Measurements from ENCODE around the gene N4BP3. TPM values are rescaled to one million over a fixed set of nuclear protein-coding genes. Genes with fewer than 3 reads are reported as not detected.

N4BP3 gene
- total and polyA plus RNA-seq, 5 donors from 2014 or later: 0.07 to 2.5 (median 0.35) TPM

DNA sequence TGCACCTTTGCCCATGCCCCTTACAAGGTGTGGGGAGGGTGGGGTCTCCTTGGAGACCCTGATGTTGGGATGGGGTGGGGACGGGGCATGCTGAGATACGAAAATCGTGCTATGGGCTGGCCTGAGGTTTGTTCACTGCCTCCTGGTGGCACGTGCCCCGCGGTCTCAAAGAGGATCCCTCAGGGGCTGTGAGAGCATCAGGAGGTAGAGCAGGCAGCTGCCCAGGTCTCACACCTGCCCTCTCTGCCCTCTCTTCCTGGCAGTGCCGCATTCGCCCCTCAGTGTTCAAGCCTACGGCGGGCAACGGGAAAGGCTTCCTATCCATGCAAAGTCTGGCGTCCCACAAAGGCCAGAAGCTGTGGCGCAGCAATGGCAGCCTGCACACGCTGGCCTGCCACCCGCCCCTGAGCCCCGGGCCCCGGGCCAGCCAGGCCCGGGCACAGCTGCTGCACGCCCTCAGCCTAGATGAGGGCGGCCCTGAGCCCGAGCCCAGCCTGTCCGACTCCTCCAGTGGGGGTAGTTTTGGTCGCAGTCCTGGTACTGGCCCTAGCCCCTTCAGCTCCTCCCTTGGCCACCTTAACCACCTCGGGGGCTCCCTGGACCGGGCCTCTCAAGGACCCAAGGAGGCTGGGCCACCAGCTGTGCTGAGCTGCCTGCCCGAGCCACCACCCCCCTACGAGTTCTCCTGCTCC is 6.7 kb downstream of the N4BP3 start:
- ATAC-seq (ENCODE audit: low read depth in 2 of 2) (no peak), DNase-seq (no peak)
- H3K9me3 Mint-ChIP-seq: no peaks in the 10 kb centered on the region
- H3K4me3 Mint-ChIP-seq: no peak overlapping the region
- Histone ChIP-seq H3K27me3 (ENCODE audit: control insufficient read depth, insufficient read depth, low read length) (no peaks in the 10 kb centered on the region), H3K27ac (ENCODE audit: insufficient read depth, low read length, poor library complexity, severe bottlenecking) (no peak overlapping the region), H3K4me1 (ENCODE audit: control insufficient read depth, insufficient read depth, low read length, poor library complexity, severe bottlenecking) (peaks cover 40% of the 10 kb centered on the region), H3K4me3 (ENCODE audit: low read depth, low read length) (no peak overlapping the region), H3K9me3 (ENCODE audit: control insufficient read depth in 2 of 2, low read length in 2 of 2) (no peaks in the 10 kb centered on the region), H3K36me3 (ENCODE audit: control insufficient read depth, insufficient read depth, low read length) (no peaks in the 10 kb centered on the region)
- H3K36me3 Mint-ChIP-seq: no peaks in the 10 kb centered on the region
- peaks cover 9% of the 10 kb centered on the region for H3K27me3 Mint-ChIP-seq
- peaks cover 0 to 29% (median 13%) of the 10 kb centered on the region in 4 donors for H3K4me1 Mint-ChIP-seq
- H3K27ac Mint-ChIP-seq: no peak overlapping the region

DNA sequence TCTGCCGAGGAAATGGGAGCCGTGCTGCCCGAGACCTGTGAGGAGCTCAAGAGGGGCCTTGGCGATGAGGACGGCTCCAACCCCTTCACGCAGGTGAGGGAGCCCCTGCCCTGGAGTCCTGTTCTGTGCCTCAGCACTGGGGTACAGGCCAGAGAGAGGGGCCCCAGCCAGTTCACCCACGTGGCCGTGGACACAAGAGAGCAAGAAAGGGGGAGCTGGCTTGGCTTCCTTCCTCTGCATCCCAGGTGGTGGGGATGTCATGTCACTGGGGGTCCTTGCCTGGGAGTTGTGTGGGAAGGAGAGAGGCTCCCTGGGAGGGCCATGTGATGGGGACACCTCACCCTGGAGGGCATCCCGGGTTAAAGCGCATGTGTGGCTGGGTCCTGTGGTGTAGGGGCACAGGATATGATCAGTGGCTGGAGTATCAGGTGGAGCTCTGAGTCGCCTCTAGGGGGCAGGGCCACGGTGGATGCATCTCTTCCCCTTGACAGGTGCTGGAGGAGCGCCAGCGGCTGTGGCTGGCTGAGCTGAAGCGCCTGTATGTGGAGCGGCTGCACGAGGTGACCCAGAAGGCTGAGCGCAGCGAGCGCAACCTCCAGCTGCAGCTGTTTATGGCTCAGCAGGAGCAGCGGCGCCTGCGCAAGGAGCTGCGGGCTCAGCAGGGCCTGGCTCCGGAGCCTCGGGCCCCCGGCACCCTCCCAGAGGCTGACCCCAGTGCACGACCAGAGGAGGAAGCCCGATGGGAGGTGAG is 7.5 kb downstream of the N4BP3 start:
- H3K27ac ChIP-seq (ENCODE audit: insufficient read depth, low read length, poor library complexity, severe bottlenecking): no peak overlapping the region
- Mint-ChIP-seq H3K4me1 (peaks cover 0 to 22% (median 11%) of the 10 kb centered on the region in 4 donors), H3K4me3 (peak overlapping the region in 3 of 4 donors; percentile 11 to 82 (median 64)), H3K27me3 (peaks cover 8% of the 10 kb centered on the region), H3K36me3 (no peaks in the 10 kb centered on the region), H3K27ac (peak overlapping the region in 1 of 3 donors; percentile 66), H3K9me3 (no peaks in the 10 kb centered on the region)
- DNase-seq (peak; percentile 62 to 91 (median 82)), ATAC-seq (ENCODE audit: low read depth in 2 of 2) (peak; percentile 92)
- no peaks in the 10 kb centered on the region for H3K36me3 ChIP-seq (ENCODE audit: control insufficient read depth, insufficient read depth, low read length)
- no peaks in the 10 kb centered on the region for H3K9me3 ChIP-seq (ENCODE audit: control insufficient read depth in 2 of 2, low read length in 2 of 2)
- no peaks in the 10 kb centered on the region for H3K27me3 ChIP-seq (ENCODE audit: control insufficient read depth, insufficient read depth, low read length)
- peaks cover 33% of the 10 kb centered on the region for H3K4me1 ChIP-seq (ENCODE audit: control insufficient read depth, insufficient read depth, low read length, poor library complexity, severe bottlenecking)
- no peak overlapping the region for H3K4me3 ChIP-seq (ENCODE audit: low read depth, low read length)

DNA sequence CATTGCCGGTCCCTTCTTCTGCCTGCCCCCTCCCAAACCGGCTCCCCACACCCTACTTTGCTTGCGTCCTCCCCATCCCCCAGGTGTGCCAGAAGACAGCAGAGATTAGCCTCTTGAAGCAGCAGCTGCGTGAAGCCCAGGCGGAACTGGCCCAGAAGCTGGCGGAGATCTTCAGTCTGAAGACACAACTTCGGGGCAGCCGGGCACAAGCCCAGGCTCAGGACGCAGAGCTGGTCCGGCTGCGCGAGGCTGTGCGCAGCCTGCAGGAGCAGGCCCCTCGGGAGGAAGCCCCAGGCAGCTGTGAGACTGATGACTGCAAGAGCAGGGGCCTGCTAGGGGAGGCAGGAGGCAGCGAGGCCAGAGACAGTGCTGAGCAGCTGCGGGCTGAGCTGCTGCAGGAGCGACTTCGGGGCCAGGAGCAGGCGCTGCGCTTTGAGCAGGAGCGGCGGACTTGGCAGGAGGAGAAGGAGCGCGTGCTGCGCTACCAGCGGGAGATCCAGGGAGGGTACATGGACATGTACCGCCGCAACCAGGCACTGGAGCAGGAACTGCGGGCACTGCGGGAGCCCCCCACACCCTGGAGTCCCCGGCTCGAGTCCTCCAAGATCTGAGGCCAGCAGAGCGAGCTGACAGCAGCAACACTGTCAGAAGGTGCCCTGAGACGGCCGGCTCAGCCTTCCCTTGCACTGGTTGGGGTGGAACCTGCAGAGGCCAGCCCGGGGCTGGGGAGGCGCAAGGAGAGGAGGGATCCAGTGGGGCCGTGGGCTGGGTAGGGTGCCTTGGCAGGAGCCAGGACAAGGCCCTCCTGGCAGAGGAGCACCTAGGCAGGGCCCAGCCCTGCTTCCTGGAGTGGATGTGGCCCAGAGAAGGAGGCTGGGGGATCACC is 8.3 kb downstream of the N4BP3 start:
- H3K4me3 ChIP-seq (ENCODE audit: low read depth, low read length): no peak overlapping the region
- Mint-ChIP-seq H3K9me3 (no peaks in the 10 kb centered on the region), H3K27ac (peak overlapping the region in 1 of 3 donors; percentile 66), H3K36me3 (no peaks in the 10 kb centered on the region), H3K27me3 (peaks cover 5% of the 10 kb centered on the region), H3K4me3 (peak overlapping the region in 2 of 4 donors; percentile 36 to 64), H3K4me1 (peaks cover 0 to 14% (median 6%) of the 10 kb centered on the region in 4 donors)
- no peaks in the 10 kb centered on the region for H3K36me3 ChIP-seq (ENCODE audit: control insufficient read depth, insufficient read depth, low read length)
- no peaks in the 10 kb centered on the region for H3K27me3 ChIP-seq (ENCODE audit: control insufficient read depth, insufficient read depth, low read length)
- ATAC-seq (ENCODE audit: low read depth in 2 of 2) (no peak), DNase-seq (no peak)
- H3K9me3 ChIP-seq (ENCODE audit: control insufficient read depth in 2 of 2, low read length in 2 of 2): no peaks in the 10 kb centered on the region
- H3K27ac ChIP-seq (ENCODE audit: insufficient read depth, low read length, poor library complexity, severe bottlenecking): no peak overlapping the region
- H3K4me1 ChIP-seq (ENCODE audit: control insufficient read depth, insufficient read depth, low read length, poor library complexity, severe bottlenecking): peaks cover 24% of the 10 kb centered on the region

DNA sequence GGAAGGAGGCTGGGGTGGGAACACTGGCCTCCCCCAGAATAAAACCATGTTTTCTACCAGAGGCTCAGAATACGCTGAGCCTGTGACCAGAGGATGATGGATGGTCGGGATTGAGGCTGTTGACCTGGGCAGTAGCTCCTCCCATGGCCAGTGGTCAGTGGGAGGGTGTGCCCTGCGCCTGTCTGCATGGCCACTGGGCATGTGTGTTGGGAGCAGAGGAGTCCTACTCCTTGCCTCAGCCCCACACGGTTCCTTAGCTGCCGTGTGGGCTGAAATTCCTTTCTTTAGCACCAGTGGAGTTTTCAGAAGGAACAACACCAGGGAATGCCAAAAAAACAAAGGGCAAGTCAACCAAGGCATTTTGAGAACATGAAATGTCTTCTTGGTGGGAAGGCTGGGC is 9.0 kb downstream of the N4BP3 start:
- Mint-ChIP-seq H3K9me3 (no peaks in the 10 kb centered on the region), H3K27me3 (peaks cover 4% of the 10 kb centered on the region), H3K4me1 (peaks cover 1 to 8% (median 4%) of the 10 kb centered on the region in 4 donors), H3K4me3 (no peak overlapping the region), H3K27ac (no peak overlapping the region), H3K36me3 (no peaks in the 10 kb centered on the region)
- no peaks in the 10 kb centered on the region for H3K9me3 ChIP-seq (ENCODE audit: control insufficient read depth in 2 of 2, low read length in 2 of 2)
- ATAC-seq (ENCODE audit: low read depth in 2 of 2) (no peak), DNase-seq (no peak)
- H3K27me3 ChIP-seq (ENCODE audit: control insufficient read depth, insufficient read depth, low read length): no peaks in the 10 kb centered on the region
- H3K4me3 ChIP-seq (ENCODE audit: low read depth, low read length): no peak overlapping the region
- H3K36me3 ChIP-seq (ENCODE audit: control insufficient read depth, insufficient read depth, low read length): no peaks in the 10 kb centered on the region
- peaks cover 17% of the 10 kb centered on the region for H3K4me1 ChIP-seq (ENCODE audit: control insufficient read depth, insufficient read depth, low read length, poor library complexity, severe bottlenecking)
- H3K27ac ChIP-seq (ENCODE audit: insufficient read depth, low read length, poor library complexity, severe bottlenecking): no peak overlapping the region

DNA sequence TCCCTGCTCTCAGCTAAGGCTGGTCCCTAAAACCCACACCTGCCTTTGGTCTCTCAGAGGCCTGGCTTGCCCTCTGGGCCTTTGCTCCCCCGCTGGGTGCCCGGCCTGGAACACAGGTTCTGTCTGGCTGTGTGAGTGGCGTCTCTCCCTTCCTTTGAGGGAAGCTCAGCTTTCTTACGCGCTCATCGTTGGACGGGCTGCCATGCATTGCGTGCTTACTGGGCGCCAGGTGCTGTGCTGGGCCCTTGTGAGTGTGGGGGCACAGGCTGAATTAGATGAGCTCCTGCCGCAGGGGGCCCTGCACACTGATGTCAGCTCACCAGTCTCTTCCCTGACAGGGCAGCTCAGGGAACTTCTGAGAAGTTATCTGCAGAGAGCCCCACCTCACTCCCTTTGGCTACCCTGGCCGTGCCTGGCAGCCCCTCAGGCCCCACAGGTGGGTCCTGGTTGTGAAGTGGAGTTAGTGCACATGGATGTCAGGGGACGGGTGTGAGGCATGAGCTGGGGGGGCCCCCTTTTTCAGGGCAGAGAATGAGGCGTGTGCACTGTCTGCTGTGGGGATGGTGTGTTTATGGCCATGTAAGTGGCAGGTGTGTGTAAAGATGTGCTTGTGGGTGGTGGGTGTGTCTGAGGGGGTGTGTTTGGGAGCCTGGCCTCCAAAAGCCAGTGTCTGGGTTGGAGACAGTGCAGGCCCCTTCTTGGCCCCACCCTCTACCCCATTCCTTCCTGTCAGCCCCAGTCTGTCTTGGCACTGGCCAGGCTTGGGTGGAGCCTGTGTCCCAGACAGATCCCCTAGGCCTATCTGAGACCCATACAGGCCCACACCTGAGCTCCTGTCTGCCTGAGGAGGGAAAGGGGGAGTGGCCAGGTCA is 10.0 kb downstream of the N4BP3 start:
- no peaks in the 10 kb centered on the region for H3K9me3 ChIP-seq (ENCODE audit: control insufficient read depth in 2 of 2, low read length in 2 of 2)
- no peak overlapping the region for H3K4me3 Mint-ChIP-seq
- no peak overlapping the region for H3K4me3 ChIP-seq (ENCODE audit: low read depth, low read length)
- DNase-seq (no peak), ATAC-seq (ENCODE audit: low read depth in 2 of 2) (no peak)
- H3K27ac Mint-ChIP-seq: no peak overlapping the region
- H3K27ac ChIP-seq (ENCODE audit: insufficient read depth, low read length, poor library complexity, severe bottlenecking): no peak overlapping the region
- no peaks in the 10 kb centered on the region for H3K36me3 Mint-ChIP-seq
- no peaks in the 10 kb centered on the region for H3K36me3 ChIP-seq (ENCODE audit: control insufficient read depth, insufficient read depth, low read length)
- H3K27me3 ChIP-seq (ENCODE audit: control insufficient read depth, insufficient read depth, low read length): no peaks in the 10 kb centered on the region
- H3K4me1 ChIP-seq (ENCODE audit: control insufficient read depth, insufficient read depth, low read length, poor library complexity, severe bottlenecking): peaks cover 12% of the 10 kb centered on the region
- H3K27me3 Mint-ChIP-seq: peaks cover 4% of the 10 kb centered on the region
- H3K4me1 Mint-ChIP-seq: peaks cover 2 to 8% (median 5%) of the 10 kb centered on the region in 4 donors
- no peaks in the 10 kb centered on the region for H3K9me3 Mint-ChIP-seq

DNA sequence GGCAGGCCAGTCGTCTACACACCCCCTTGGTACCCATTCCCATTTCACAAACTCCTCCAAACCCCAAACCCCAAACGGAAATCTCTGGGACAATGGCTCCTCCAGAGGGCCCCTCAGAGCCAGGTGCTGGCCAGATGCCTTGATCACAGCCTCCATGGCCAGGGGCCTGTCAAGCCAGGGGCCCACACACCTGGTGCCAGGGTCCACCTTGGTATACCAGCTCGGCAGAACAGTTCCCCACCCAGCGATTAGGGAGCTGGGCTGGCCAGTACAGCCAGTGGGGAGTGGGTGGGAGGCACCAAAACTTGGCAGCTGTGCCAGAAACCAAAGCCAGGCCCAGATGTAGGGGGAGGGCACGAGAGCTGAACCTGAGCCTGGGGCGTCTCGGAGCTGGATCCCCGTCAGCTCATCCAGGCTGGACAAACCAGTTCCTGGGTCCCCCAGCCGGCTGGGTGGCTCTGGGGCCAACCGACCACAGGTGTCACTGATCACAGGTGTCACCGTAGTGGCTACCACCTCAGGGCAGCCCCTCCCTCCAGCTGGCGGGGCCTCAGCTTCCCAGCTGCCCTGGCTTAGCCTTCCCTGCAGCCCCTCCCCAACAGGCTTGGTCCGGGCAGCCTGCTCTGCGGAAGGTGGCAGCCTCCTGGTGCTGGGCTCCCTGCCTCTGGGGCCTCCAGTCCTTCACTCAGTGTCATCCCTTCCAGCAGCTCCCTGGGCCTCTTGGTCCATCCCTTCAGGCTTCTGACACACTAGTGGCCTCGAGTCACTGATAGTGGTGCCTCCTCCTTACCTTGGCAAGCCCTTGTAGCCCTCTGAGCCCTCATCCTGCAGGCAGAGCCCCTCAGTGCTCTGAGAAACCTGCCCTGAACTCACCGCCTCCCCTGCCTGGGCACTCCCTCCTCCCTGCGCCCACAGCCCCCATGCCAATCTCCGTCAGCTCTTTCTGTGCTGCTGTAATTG is 10.9 kb downstream of the N4BP3 start:
- ATAC-seq (ENCODE audit: low read depth in 2 of 2) (no peak), DNase-seq (no peak)
- H3K4me3 Mint-ChIP-seq: no peak overlapping the region
- H3K27ac Mint-ChIP-seq: no peak overlapping the region
- peaks cover 12% of the 10 kb centered on the region for H3K4me1 ChIP-seq (ENCODE audit: control insufficient read depth, insufficient read depth, low read length, poor library complexity, severe bottlenecking)
- no peaks in the 10 kb centered on the region for H3K36me3 Mint-ChIP-seq
- no peaks in the 10 kb centered on the region for H3K9me3 ChIP-seq (ENCODE audit: control insufficient read depth in 2 of 2, low read length in 2 of 2)
- H3K9me3 Mint-ChIP-seq: no peaks in the 10 kb centered on the region
- peaks cover 2 to 8% (median 5%) of the 10 kb centered on the region in 4 donors for H3K4me1 Mint-ChIP-seq
- H3K4me3 ChIP-seq (ENCODE audit: low read depth, low read length): no peak overlapping the region
- no peaks in the 10 kb centered on the region for H3K36me3 ChIP-seq (ENCODE audit: control insufficient read depth, insufficient read depth, low read length)
- H3K27me3 ChIP-seq (ENCODE audit: control insufficient read depth, insufficient read depth, low read length): no peaks in the 10 kb centered on the region
- peaks cover 4% of the 10 kb centered on the region for H3K27me3 Mint-ChIP-seq
- no peak overlapping the region for H3K27ac ChIP-seq (ENCODE audit: insufficient read depth, low read length, poor library complexity, severe bottlenecking)
